Activated CD4-positive, alpha-beta T cell treated with anti-CD3 and anti-CD28 coated beads, Interleukin-2, Interleukin-4, amounts not matched to agents 100 ng/mL and 50 ng/mL, durations not matched to agents 16 hours and 8 hours (primary cell): ENCODE data around the gene IFIT1B.
"Not testable (repeated sequence)": the region's sequence is repeated elsewhere in the genome, so short reads cannot be mapped to it uniquely, and the experiment has no call there.

Experiments used
- DNase-seq: peaks from one replicate; pipeline ENCODE4 v3.0.0-alpha.2; 2020; ENCODE audit warnings: low spot score

Gene IFIT1B

GRCh38 chr10:89377705-89378637 is at the start of gene IFIT1B:
Gene IFIT1B, plus strand, starts transcription at chr10:89378056. Its CDS starts 80 bp downstream, at chr10:89378136.
- DNase-seq, result no peak

- DNase-seq, result no peak
Observed at GRCh38 chr10:89329151-89329550, 48.7 kb upstream of the IFIT1B start.

GRCh38 chr10:89330014-89330413 is 47.8 kb upstream of the IFIT1B start:
- not testable (repeated sequence) for DNase-seq

- no peak for DNase-seq
Observed at GRCh38 chr10:89330537-89331212, 47.2 kb upstream of the IFIT1B start.

- not testable (repeated sequence) for DNase-seq
Observed at GRCh38 chr10:89331487-89332122, 46.3 kb upstream of the IFIT1B start.

- DNase-seq, result peak; percentile 49
Observed at GRCh38 chr10:89332123-89332633, 45.7 kb upstream of the IFIT1B start.

GRCh38 chr10:89335226-89335625 is 42.6 kb upstream of the IFIT1B start:
- DNase-seq, result no peak

- DNase-seq, result no peak
Observed at GRCh38 chr10:89336241-89336640, 41.6 kb upstream of the IFIT1B start.

GRCh38 chr10:89337484-89337883 is 40.4 kb upstream of the IFIT1B start:
- peak; percentile 60 for DNase-seq

GRCh38 chr10:89338713-89339112 is 39.1 kb upstream of the IFIT1B start:
- DNase-seq, result no peak

- no peak for DNase-seq
Observed at GRCh38 chr10:89339875-89340274, 38.0 kb upstream of the IFIT1B start.

- DNase-seq, result no peak
Observed at GRCh38 chr10:89341649-89342048, 36.2 kb upstream of the IFIT1B start.

GRCh38 chr10:89342206-89342958 is 35.5 kb upstream of the IFIT1B start:
- DNase-seq, result no peak

GRCh38 chr10:89343089-89343767 is 34.6 kb upstream of the IFIT1B start:
- DNase-seq, result no peak

GRCh38 chr10:89344156-89344555 is 33.7 kb upstream of the IFIT1B start:
- DNase-seq, result no peak

- no peak for DNase-seq
Observed at GRCh38 chr10:89345367-89346000, 32.4 kb upstream of the IFIT1B start.

- no peak for DNase-seq
Observed at GRCh38 chr10:89346405-89347254, 31.2 kb upstream of the IFIT1B start.

GRCh38 chr10:89347701-89348457 is 30.0 kb upstream of the IFIT1B start:
- no peak for DNase-seq

- no peak for DNase-seq
Observed at GRCh38 chr10:89348481-89348880, 29.4 kb upstream of the IFIT1B start.
